Mesenchymal stem cell (in vitro differentiated cells and primary cell): ENCODE results near the gene FAM219A.
A peak's percentile ranks its signal among the peaks of the same experiment; 100 is the strongest.

ENCODE experiments used
- DNase-seq: peaks from one replicate; pipeline ENCODE4 v3.0.0-alpha.2; 2013
- H2AFZ ChIP-seq: one replicate; pipeline ENCODE4 v1.6.1; 2013; ENCODE audit warnings: low read depth, mild to moderate bottlenecking, control low read depth, inconsistent platforms, low read length, moderate library complexity
- H2AK5ac ChIP-seq: 2 replicates; pipeline ENCODE4 v1.6.1; 2013; ENCODE audit warnings: low read length, moderate library complexity, mild to moderate bottlenecking, inconsistent platforms; ENCODE audit not compliant: severe bottlenecking
- H2BK120ac ChIP-seq: one replicate; pipeline ENCODE4 v1.6.1; 2013; ENCODE audit warnings: low read depth, mild to moderate bottlenecking, inconsistent platforms, low read length, moderate library complexity
- H2BK12ac ChIP-seq, 2 experiments: one replicate each; pipeline ENCODE4 v1.6.1; 2013; ENCODE audit warnings: inconsistent platforms in 2 of 2, low read length in 2 of 2, mild to moderate bottlenecking in 2 of 2, moderate library complexity in 2 of 2, control low read depth in 1 of 2
- H2BK15ac ChIP-seq: one replicate; pipeline ENCODE4 v1.6.1; 2013; ENCODE audit warnings: mild to moderate bottlenecking, low read depth, inconsistent platforms; ENCODE audit not compliant: poor library complexity, severe bottlenecking
- H2BK5ac ChIP-seq: 2 replicates; pipeline ENCODE4 v1.6.1; 2013; ENCODE audit warnings: low read depth, mild to moderate bottlenecking, low read length, control low read depth, inconsistent platforms; ENCODE audit not compliant: poor library complexity, severe bottlenecking
- H3K14ac ChIP-seq, 2 experiments: one replicate each; pipeline ENCODE4 v1.6.1; 2013; ENCODE audit warnings: inconsistent platforms in 2 of 2, low read length in 2 of 2, control low read depth in 1 of 2, mild to moderate bottlenecking in 1 of 2, moderate library complexity in 1 of 2
- H3K18ac ChIP-seq, 2 experiments: one replicate each; pipeline ENCODE4 v1.6.1; 2013; ENCODE audit warnings: inconsistent platforms in 2 of 2, low read length in 2 of 2, control low read depth in 1 of 2, low read depth in 1 of 2, mild to moderate bottlenecking in 1 of 2
- H3K23ac ChIP-seq, 2 experiments: one replicate each; pipeline ENCODE4 v1.6.1; 2013; ENCODE audit warnings: inconsistent platforms in 2 of 2, low read length in 2 of 2, mild to moderate bottlenecking in 2 of 2, moderate library complexity in 2 of 2, control low read depth in 1 of 2
- H3K27ac ChIP-seq: 2 replicates; pipeline ENCODE4 v1.5.1; 2013; ENCODE audit warnings: mild to moderate bottlenecking, moderate library complexity, low read length, control low read depth, inconsistent platforms; ENCODE audit not compliant: poor library complexity, severe bottlenecking
- H3K27me3 ChIP-seq, 2 experiments: 2 replicates each; pipeline versions ENCODE4 v1.6.1 to v1.7.0; 2013; ENCODE audit warnings: low read length in 2 of 2, mild to moderate bottlenecking in 2 of 2, moderate library complexity in 2 of 2, control low read depth in 1 of 2, inconsistent platforms in 1 of 2; ENCODE audit not compliant: control insufficient read depth in 1 of 2, insufficient read depth in 1 of 2
- H3K36me3 ChIP-seq, 2 experiments: 2 replicates each; pipeline versions ENCODE4 v1.6.1 to v1.7.0; 2013; ENCODE audit warnings: low read length in 2 of 2, control low read depth in 1 of 2, inconsistent platforms in 1 of 2, low read depth in 1 of 2, mild to moderate bottlenecking in 1 of 2; ENCODE audit not compliant: insufficient read depth in 2 of 2, control insufficient read depth in 1 of 2
- H3K4ac ChIP-seq, 2 experiments: one replicate each; pipeline ENCODE4 v1.6.1; 2013; ENCODE audit warnings: inconsistent platforms in 2 of 2, low read length in 2 of 2, mild to moderate bottlenecking in 2 of 2, moderate library complexity in 2 of 2, control low read depth in 1 of 2, low read depth in 1 of 2
- H3K4me1 ChIP-seq: 2 replicates; pipeline ENCODE4 v1.6.1; 2013; ENCODE audit warnings: low read depth, low read length, control low read depth; ENCODE audit not compliant: control insufficient read depth, insufficient read depth
- H3K4me2 ChIP-seq: 2 replicates; pipeline ENCODE4 v1.6.1; 2013; ENCODE audit warnings: low read length, mild to moderate bottlenecking, inconsistent platforms; ENCODE audit not compliant: poor library complexity, severe bottlenecking
- H3K4me3 ChIP-seq, 2 experiments: 2 replicates each; pipeline versions ENCODE4 v1.5.1 to v1.7.0; 2013; ENCODE audit warnings: low read length in 2 of 2, mild to moderate bottlenecking in 2 of 2, control low read depth in 1 of 2, low read depth in 1 of 2; ENCODE audit not compliant: insufficient read depth in 1 of 2
- H3K79me1 ChIP-seq: replicated peaks from 2 replicates; pipeline ENCODE4 v1.6.1; 2013; ENCODE audit warnings: mild to moderate bottlenecking, control low read depth, low read length, inconsistent platforms; ENCODE audit not compliant: poor library complexity, severe bottlenecking
- H3K9ac ChIP-seq: 2 replicates; pipeline ENCODE4 v1.7.0; 2013; ENCODE audit warnings: mild to moderate bottlenecking, low read length, moderate library complexity
- H3K9me3 ChIP-seq: 2 replicates; pipeline ENCODE4 v1.7.0; 2013; ENCODE audit warnings: mild to moderate bottlenecking, low read length; ENCODE audit not compliant: control insufficient read depth
- H4K8ac ChIP-seq: one replicate; pipeline ENCODE4 v1.6.1; 2013; ENCODE audit warnings: inconsistent platforms, mild to moderate bottlenecking, low read length, moderate library complexity
- H4K91ac ChIP-seq: one replicate; pipeline ENCODE4 v1.6.1; 2013; ENCODE audit warnings: mild to moderate bottlenecking, low read length, inconsistent platforms
- WGBS: methylation state at CpG from one replicate; pipeline ENCODE4 v1.1.7; 2013; ENCODE audit warnings: mixed read lengths; 5-methylcytosine and 5-hydroxymethylcytosine counted together

The FAM219A gene

GRCh38 chr9:34464571-34464970 lies 6.2 kb upstream of the FAM219A start:
- H3K36me3 ChIP-seq: no peaks in the 10 kb centered on the region
- H2BK15ac ChIP-seq: no peak overlapping the region
- no peak overlapping the region for H2BK120ac ChIP-seq
- no peak overlapping the region for H2BK12ac ChIP-seq
- no peaks in the 10 kb centered on the region for H3K9me3 ChIP-seq
- no peak overlapping the region for H4K8ac ChIP-seq
- no peak overlapping the region for H2BK5ac ChIP-seq
- no peak overlapping the region for H3K9ac ChIP-seq
- H3K27ac ChIP-seq: no peak overlapping the region
- WGBS: 45% methylated on average over 1 of the region's 2 CpGs
- no peak for DNase-seq
- no peaks in the 10 kb centered on the region for H3K4me1 ChIP-seq
- H3K18ac ChIP-seq: no peak overlapping the region
- H3K4me3 ChIP-seq: no peak overlapping the region
- H3K14ac ChIP-seq: no peak overlapping the region
- H3K27me3 ChIP-seq: peaks cover 0 to 56% of the 10 kb centered on the region in 2 experiments
- no peak overlapping the region for H2AFZ ChIP-seq
- H3K4me2 ChIP-seq: no peak overlapping the region
- no peak overlapping the region for H3K23ac ChIP-seq
- no peak overlapping the region for H2AK5ac ChIP-seq
- no peak overlapping the region for H3K4ac ChIP-seq
- H4K91ac ChIP-seq: no peak overlapping the region
- no peaks in the 10 kb centered on the region for H3K79me1 ChIP-seq

GRCh38 chr9:34463901-34464232 lies 5.5 kb upstream of the FAM219A start:
- H3K36me3 ChIP-seq: no peaks in the 10 kb centered on the region
- no peak overlapping the region for H3K4ac ChIP-seq

GRCh38 chr9:34463098-34463900 lies 4.9 kb upstream of the FAM219A start:
- Histone ChIP-seq H4K8ac (no peak overlapping the region), H3K18ac (no peak overlapping the region), H4K91ac (no peak overlapping the region), H3K4ac (no peak overlapping the region), H3K23ac (no peak overlapping the region), H3K9ac (no peak overlapping the region), H2AK5ac (no peak overlapping the region), H2BK5ac (no peak overlapping the region), H3K14ac (no peak overlapping the region), H3K79me1 (no peaks in the 10 kb centered on the region), H2BK15ac (no peak overlapping the region), H2AFZ (no peak overlapping the region), H3K27me3 (peaks cover 0 to 56% of the 10 kb centered on the region in 2 experiments), H2BK120ac (no peak overlapping the region), H3K4me1 (peaks cover 2% of the 10 kb centered on the region), H3K4me3 (peak overlapping the region in 1 of 2 experiments; percentile 10), H3K4me2 (no peak overlapping the region), H3K9me3 (no peaks in the 10 kb centered on the region), H2BK12ac (no peak overlapping the region), H3K36me3 (no peaks in the 10 kb centered on the region), H3K27ac (no peak overlapping the region)
- 77% methylated on average over 3 of the region's 5 CpGs for WGBS
- peak; percentile 42 for DNase-seq

More at GRCh38 chr9:34463901-34464232, 5.5 kb upstream of the FAM219A start:
- Histone ChIP-seq H2BK12ac (no peak overlapping the region), H3K79me1 (no peaks in the 10 kb centered on the region), H3K27ac (no peak overlapping the region), H3K18ac (no peak overlapping the region), H2BK120ac (no peak overlapping the region), H3K9ac (peak overlapping the region; percentile 33), H3K14ac (no peak overlapping the region), H2AK5ac (no peak overlapping the region), H3K4me3 (no peak overlapping the region), H2AFZ (no peak overlapping the region), H3K4me2 (no peak overlapping the region), H4K8ac (no peak overlapping the region), H2BK15ac (no peak overlapping the region), H3K23ac (no peak overlapping the region), H3K27me3 (peaks cover 0 to 56% of the 10 kb centered on the region in 2 experiments), H3K4me1 (peaks cover 1% of the 10 kb centered on the region), H2BK5ac (no peak overlapping the region), H4K91ac (no peak overlapping the region), H3K9me3 (no peaks in the 10 kb centered on the region)
- DNase-seq: no peak
- WGBS: 72% methylated on average over 2 of the region's 2 CpGs

GRCh38 chr9:34459941-34460340 lies 1.6 kb upstream of the FAM219A start:
- H3K36me3 ChIP-seq: no peaks in the 10 kb centered on the region
- 9% methylated on average over 3 of the region's 3 CpGs for WGBS
- H2AK5ac ChIP-seq: no peak overlapping the region
- H3K9me3 ChIP-seq: no peaks in the 10 kb centered on the region
- DNase-seq: peak; percentile 43
- no peak overlapping the region for H2BK12ac ChIP-seq
- H2BK120ac ChIP-seq: no peak overlapping the region
- no peak overlapping the region for H2BK5ac ChIP-seq
- no peak overlapping the region for H3K18ac ChIP-seq
- no peak overlapping the region for H4K8ac ChIP-seq
- no peak overlapping the region for H3K4ac ChIP-seq
- no peak overlapping the region for H3K14ac ChIP-seq
- H3K27me3 ChIP-seq: peaks cover 0 to 34% of the 10 kb centered on the region in 2 experiments
- no peak overlapping the region for H3K4me2 ChIP-seq
- H3K79me1 ChIP-seq: peaks cover 8% of the 10 kb centered on the region
- no peak overlapping the region for H3K4me3 ChIP-seq
- H2AFZ ChIP-seq: no peak overlapping the region
- H4K91ac ChIP-seq: no peak overlapping the region
- no peak overlapping the region for H3K27ac ChIP-seq
- no peak overlapping the region for H3K23ac ChIP-seq
- H3K9ac ChIP-seq: no peak overlapping the region
- peaks cover 8% of the 10 kb centered on the region for H3K4me1 ChIP-seq
- H2BK15ac ChIP-seq: no peak overlapping the region
